Lower leg skin (tissue), 3 donors: ENCODE measurements around the gene ICE1.

Source experiments
- POLR2A ChIP-seq, 2 donors: fragments of 450-650 bp; IDR thresholded peaks; one replicate each; pipeline ENCODE4 v1.6.1; 2016 to 2017; ENCODE audit warnings: antibody characterized with exemption in 2 of 2, mild to moderate bottlenecking in 1 of 2, moderate library complexity in 1 of 2
- TF ChIP-seq, protein P1 (sequence below), 3 donors: fragments of 450-650 bp; IDR thresholded peaks; one replicate each; pipeline ENCODE4 v1.5.1; 2016; ENCODE audit warnings: antibody characterized with exemption in 3 of 3, mild to moderate bottlenecking in 3 of 3, moderate library complexity in 2 of 3

- TF ChIP-seq, protein P1, sequence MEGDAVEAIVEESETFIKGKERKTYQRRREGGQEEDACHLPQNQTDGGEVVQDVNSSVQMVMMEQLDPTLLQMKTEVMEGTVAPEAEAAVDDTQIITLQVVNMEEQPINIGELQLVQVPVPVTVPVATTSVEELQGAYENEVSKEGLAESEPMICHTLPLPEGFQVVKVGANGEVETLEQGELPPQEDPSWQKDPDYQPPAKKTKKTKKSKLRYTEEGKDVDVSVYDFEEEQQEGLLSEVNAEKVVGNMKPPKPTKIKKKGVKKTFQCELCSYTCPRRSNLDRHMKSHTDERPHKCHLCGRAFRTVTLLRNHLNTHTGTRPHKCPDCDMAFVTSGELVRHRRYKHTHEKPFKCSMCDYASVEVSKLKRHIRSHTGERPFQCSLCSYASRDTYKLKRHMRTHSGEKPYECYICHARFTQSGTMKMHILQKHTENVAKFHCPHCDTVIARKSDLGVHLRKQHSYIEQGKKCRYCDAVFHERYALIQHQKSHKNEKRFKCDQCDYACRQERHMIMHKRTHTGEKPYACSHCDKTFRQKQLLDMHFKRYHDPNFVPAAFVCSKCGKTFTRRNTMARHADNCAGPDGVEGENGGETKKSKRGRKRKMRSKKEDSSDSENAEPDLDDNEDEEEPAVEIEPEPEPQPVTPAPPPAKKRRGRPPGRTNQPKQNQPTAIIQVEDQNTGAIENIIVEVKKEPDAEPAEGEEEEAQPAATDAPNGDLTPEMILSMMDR (IDR thresholded peaks at IDR 0.05) = no peak
- TF ChIP-seq POLR2A (IDR thresholded peaks at IDR 0.05) = no peak
Measured at GRCh38 chr5:5522336-5522735, 99.9 kb downstream of the ICE1 start.
